Left ventricle myocardium inferior (tissue), 1 donor: ENCODE measurements around the gene ACOD1. TPM values are rescaled to one million over a fixed set of nuclear protein-coding genes. Genes with fewer than 3 reads are reported as not detected.
"Not testable (repeated sequence)": the region's sequence is repeated elsewhere in the genome, so short reads cannot be mapped to it uniquely, and the experiment has no call there.

ENCODE experiments used
- DNase-seq: peaks from one replicate; pipeline ENCODE4 v3.0.0-alpha.2; 2020
- H3K27ac ChIP-seq: fragments of 200-600 bp; replicated peaks from 2 replicates; pipeline ENCODE4 v1.8.0; 2021
- H3K27me3 ChIP-seq: fragments of 200-600 bp; 2 replicates; pipeline ENCODE4 v1.8.0; 2021; ENCODE audit warnings: low read depth
- H3K36me3 ChIP-seq: fragments of 200-600 bp; 2 replicates; pipeline ENCODE4 v1.8.0; 2021
- H3K4me1 ChIP-seq: fragments of 200-600 bp; 2 replicates; pipeline ENCODE4 v1.8.0; 2021
- H3K4me3 ChIP-seq: fragments of 200-600 bp; 2 replicates; pipeline ENCODE4 v1.8.0; 2021; ENCODE audit warnings: mild to moderate bottlenecking, moderate library complexity
- H3K9me3 ChIP-seq: fragments of 200-600 bp; replicated peaks from 2 replicates; pipeline ENCODE4 v1.8.0; 2021
- CTCF ChIP-seq: fragments of 200-600 bp; IDR thresholded peaks from 2 replicates; pipeline ENCODE4 v1.8.0; 2021; ENCODE audit warnings: antibody characterized with exemption, mild to moderate bottlenecking, borderline replicate concordance
- intact Hi-C: fragments of 100-400 bp; cut with micrococcal nuclease; formaldehyde crosslinking; loops from one replicate; pipeline ENCODE4 v1.11.0; 2022
- long read RNA-seq: library from polyadenylated mRNA; unstranded; transcript quantifications from one replicate; pipeline ENCODE4 v2.0.0, GENCODE V29; 2021
- total RNA-seq: library from RNA; stranded (reverse); fragmentation: NEBNext Ultra II Directional; extraction: Animal tissue kit (Norgen Biotek cat#: 25700); gene quantifications from one replicate; pipeline ENCODE4 v1.2.1, GENCODE V29; 2021
- donor health status: DM: no; HTN: yes; CAD: no; lungs with severe emphysema.

Gene ACOD1
- not detected for total RNA-seq
- long read RNA-seq = 0 reads

GRCh38 chr13:76948149-76948548 lies at the start of gene ACOD1:
Gene ACOD1, plus strand, starts transcription at chr13:76948511. Its CDS starts 48 bp downstream, at chr13:76948559.
- TF ChIP-seq CTCF = no peak
- no peak within 1 kb of the TSS for H3K4me3 ChIP-seq
- peaks cover 30% of the 10 kb centered on the region for H3K27me3 ChIP-seq
- DNase-seq = no peak
- intact Hi-C loops = no loop called here
- no peaks in the 10 kb centered on the region for H3K36me3 ChIP-seq
- no peaks in the 10 kb centered on the region for H3K4me1 ChIP-seq
- no peak within 1 kb of the TSS for H3K27ac ChIP-seq
- H3K9me3 ChIP-seq = peaks cover 6% of the 10 kb centered on the region

- H3K27me3 ChIP-seq, H3K27ac ChIP-seq, DNase-seq, H3K4me1 ChIP-seq, intact Hi-C loops, H3K36me3 ChIP-seq, H3K4me3 ChIP-seq: not testable (repeated sequence)
- H3K9me3 ChIP-seq = peaks cover 12% of the 10 kb centered on the region
Observed at GRCh38 chr13:76899066-76899465, 49.2 kb upstream of the ACOD1 start.

- H3K27ac ChIP-seq = no peak overlapping the region
- no peaks in the 10 kb centered on the region for H3K36me3 ChIP-seq
- peak; percentile 33 for DNase-seq
- peak; percentile 100 for TF ChIP-seq CTCF
- H3K9me3 ChIP-seq = peaks cover 7% of the 10 kb centered on the region
- H3K4me3 ChIP-seq = no peak overlapping the region
- no peaks in the 10 kb centered on the region for H3K4me1 ChIP-seq
- intact Hi-C loops = loop anchor here (5.0 kb wide), 2 partner anchors 236 to 1031 kb away; no protein-coding TSS in a partner anchor
- H3K27me3 ChIP-seq = no peaks in the 10 kb centered on the region
Observed at GRCh38 chr13:76903544-76904162, 44.7 kb upstream of the ACOD1 start.

- no peak for TF ChIP-seq CTCF
- Histone ChIP-seq H3K27ac (no peak overlapping the region), H3K4me3 (no peak overlapping the region), H3K27me3 (no peaks in the 10 kb centered on the region), H3K9me3 (no peaks in the 10 kb centered on the region), H3K36me3 (no peaks in the 10 kb centered on the region), H3K4me1 (no peaks in the 10 kb centered on the region)
- DNase-seq = no peak
- intact Hi-C loops = loop anchor here (5.0 kb wide), 2 partner anchors 237 to 1032 kb away; no protein-coding TSS in a partner anchor
Observed at GRCh38 chr13:76904507-76904906, 43.8 kb upstream of the ACOD1 start.

GRCh38 chr13:76912476-76912875 lies 35.8 kb upstream of the ACOD1 start:
- no peaks in the 10 kb centered on the region for H3K36me3 ChIP-seq
- H3K27ac ChIP-seq = no peak overlapping the region
- H3K27me3 ChIP-seq = no peaks in the 10 kb centered on the region
- DNase-seq = no peak
- no peak overlapping the region for H3K4me3 ChIP-seq
- H3K9me3 ChIP-seq = no peaks in the 10 kb centered on the region
- no peaks in the 10 kb centered on the region for H3K4me1 ChIP-seq
- no peak for TF ChIP-seq CTCF
- intact Hi-C loops = no loop called here

- peaks cover 3% of the 10 kb centered on the region for H3K27me3 ChIP-seq
- H3K4me1 ChIP-seq = no peaks in the 10 kb centered on the region
- no peaks in the 10 kb centered on the region for H3K9me3 ChIP-seq
- no peak for DNase-seq
- H3K27ac ChIP-seq = no peak overlapping the region
- intact Hi-C loops = no loop called here
- TF ChIP-seq CTCF = no peak
- H3K4me3 ChIP-seq = no peak overlapping the region
- H3K36me3 ChIP-seq = no peaks in the 10 kb centered on the region
Observed at GRCh38 chr13:76913898-76914297, 34.4 kb upstream of the ACOD1 start.
